GM12801 (cell line): ENCODE data around the gene DGLUCY.

ENCODE experiments used
- TF ChIP-seq, protein P1 (sequence below): IDR thresholded peaks from one replicate; pipeline ENCODE4 v1.5.1; 2011; ENCODE audit warnings: control low read depth; ENCODE audit not compliant: insufficient read length; ENCODE audit errors: extremely low read depth

DGLUCY gene

DNA sequence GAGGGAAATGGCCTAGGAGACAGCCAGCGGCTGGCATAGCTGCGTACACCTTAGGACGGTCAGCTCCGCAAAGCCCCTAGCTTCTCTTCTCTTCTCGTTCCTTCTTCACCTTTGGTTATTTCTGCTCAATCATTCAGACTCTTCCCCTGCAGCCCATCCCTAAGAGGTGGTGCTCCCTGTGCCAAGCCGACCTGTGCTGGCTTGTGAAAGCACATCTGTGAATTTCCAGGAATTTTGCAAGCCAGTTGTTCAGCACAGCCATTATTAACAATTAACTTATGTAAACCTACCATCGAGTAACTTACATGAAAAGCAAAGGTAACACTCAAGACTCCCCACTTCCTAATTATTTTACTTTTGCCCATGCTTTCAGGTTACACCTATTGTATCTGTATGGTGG, 151.5 kb downstream of the DGLUCY start:
- TF ChIP-seq, protein P1, sequence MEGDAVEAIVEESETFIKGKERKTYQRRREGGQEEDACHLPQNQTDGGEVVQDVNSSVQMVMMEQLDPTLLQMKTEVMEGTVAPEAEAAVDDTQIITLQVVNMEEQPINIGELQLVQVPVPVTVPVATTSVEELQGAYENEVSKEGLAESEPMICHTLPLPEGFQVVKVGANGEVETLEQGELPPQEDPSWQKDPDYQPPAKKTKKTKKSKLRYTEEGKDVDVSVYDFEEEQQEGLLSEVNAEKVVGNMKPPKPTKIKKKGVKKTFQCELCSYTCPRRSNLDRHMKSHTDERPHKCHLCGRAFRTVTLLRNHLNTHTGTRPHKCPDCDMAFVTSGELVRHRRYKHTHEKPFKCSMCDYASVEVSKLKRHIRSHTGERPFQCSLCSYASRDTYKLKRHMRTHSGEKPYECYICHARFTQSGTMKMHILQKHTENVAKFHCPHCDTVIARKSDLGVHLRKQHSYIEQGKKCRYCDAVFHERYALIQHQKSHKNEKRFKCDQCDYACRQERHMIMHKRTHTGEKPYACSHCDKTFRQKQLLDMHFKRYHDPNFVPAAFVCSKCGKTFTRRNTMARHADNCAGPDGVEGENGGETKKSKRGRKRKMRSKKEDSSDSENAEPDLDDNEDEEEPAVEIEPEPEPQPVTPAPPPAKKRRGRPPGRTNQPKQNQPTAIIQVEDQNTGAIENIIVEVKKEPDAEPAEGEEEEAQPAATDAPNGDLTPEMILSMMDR: no peak

DNA sequence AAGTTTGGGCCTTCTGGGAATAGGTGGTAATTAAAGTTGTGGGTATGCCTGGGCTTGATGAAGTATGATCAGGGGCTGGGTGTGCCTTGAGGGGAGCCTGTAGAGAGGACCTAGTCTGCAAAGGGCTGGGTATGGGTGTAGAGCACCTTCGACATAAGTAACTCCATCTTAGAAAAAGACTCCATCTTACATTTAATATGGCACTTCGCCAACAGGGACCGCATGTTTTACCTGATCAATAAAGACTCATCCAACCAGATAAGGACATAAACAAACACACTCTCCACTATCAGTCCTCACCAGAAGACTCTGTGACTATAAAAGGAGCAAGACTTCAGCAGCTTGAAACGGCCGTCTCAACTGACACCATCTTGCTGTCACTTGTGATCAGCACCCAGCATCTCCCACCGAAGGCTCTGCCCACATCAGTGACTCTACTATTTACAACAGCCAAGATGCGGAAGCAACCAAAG, 154.1 kb downstream of the DGLUCY start:
- TF ChIP-seq, protein P1: no peak

GRCh38 chr14:91269076-91269991, 155.5 kb downstream of the DGLUCY start:
- TF ChIP-seq, protein P1: no peak

GRCh38 chr14:91270188-91270587, 156.3 kb downstream of the DGLUCY start:
- TF ChIP-seq, protein P1: no peak

- TF ChIP-seq, protein P1: no peak
Observed at GRCh38 chr14:91270619-91271018, 156.7 kb downstream of the DGLUCY start.

DNA sequence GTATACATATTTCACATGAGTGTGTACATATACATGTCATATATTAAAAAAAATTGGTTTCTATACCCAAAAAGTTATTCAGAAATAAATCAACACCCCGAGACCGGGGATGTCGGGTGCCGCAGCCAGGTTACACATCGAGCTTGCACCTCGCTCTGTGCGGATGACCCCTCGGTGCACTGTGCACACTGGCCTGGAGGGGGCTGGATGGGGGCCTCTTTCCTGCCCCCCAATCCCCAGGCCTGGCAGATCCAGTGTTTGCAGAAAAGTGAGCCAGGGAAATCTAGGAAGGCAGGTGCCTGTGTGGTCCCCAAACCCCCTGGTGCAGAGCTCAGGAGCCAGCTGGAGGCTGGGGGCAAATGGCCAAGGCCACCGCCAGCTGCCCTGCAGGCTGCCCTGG, 157.8 kb downstream of the DGLUCY start:
- TF ChIP-seq, protein P1: no peak

DNA sequence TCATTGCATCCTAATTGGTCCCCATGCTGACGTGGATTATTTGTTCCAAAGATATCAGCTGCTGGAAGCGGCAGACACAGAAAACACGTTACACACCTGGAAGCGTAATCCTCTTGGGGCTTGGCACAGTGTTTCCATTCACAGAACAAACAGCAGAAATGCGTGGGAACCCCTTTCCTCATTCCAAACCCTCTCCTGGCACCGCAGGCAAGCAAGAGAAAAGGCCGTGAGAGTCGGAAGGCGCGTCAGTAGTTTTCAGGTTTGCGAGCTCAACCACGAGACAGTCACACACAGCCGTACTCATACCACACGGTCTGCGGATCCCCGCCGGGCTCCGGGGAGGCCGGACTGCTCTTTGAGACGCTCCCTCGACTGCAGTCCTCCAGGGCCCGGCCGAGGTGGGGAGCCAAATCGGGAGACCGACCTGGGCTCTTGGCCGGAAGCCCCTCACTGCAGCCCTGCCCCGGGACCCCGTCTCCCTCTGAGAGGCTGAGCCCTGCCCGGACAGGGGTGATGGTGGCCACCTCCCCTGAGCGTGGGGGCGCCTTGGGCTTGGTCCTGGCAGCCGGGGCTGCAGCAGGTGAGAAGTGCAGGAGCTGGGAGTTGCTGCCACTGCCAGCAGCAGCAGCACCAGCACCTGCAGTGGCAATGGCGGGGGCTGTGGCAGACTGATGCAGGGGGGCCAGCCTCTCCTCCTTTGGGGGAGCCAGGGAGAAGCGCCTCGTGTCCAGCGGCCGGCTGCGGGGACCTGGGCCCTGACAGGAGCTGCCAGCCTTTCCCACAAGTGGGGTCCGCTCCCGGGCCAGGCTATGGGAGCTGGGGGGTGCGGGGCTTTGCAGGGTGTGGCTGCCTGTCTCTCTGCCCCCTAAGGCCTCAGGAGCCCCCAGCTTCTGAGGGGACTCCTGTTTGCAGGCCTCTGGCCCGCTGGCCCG, 158.7 kb downstream of the DGLUCY start:
- TF ChIP-seq, protein P1: no peak
